ENCODE measurements around the gene RPS6KA6.
A peak's percentile ranks its signal among the peaks of the same experiment; 100 is the strongest.
"Not testable (repeated sequence)": the region's sequence is repeated elsewhere in the genome, so short reads cannot be mapped to it uniquely, and the experiment has no call there.

Gene RPS6KA6

DNA sequence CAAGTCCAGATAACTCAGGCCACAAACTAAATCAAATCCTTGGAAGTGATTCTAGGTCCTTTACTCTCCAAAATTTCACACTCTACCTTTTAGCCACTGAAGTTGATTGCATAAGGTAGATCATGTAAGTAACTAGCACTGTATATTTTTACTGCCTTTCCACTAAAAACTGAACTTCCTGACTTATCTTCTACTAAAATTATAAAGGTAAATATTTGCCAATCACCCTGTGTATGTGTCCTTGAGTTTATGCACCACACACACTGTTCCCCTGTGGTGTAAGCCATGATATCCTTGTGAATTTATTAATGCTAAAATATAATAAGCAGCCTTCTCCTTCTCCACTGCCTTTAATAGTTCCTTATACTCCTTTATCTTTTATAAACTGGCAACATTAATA is 25.6 kb downstream of the RPS6KA6 start:
- no peak for DNase-seq (ENCODE audit: low read depth in 2 of 2)

GRCh38 chrX:84161641-84162040 is 26.4 kb downstream of the RPS6KA6 start:
- no peak for DNase-seq (ENCODE audit: low read depth in 2 of 2)

DNA sequence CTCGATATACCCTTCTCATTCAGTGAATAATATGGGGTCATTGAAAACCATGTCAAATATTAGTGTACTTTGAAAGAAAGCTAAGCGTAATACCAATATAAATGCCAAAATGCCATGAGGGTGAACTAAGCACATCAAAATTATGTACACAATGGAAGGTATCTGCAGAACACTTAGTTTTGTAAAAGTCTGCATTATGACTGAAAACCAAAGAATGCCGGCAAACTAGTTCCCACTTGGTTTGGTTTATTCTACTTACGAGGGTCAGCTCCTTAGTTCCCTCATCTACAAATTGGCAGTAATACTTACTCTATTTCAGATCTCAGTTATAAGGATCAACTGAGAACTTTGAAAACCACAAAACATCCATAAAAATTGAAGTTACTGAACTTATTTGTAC is 27.3 kb downstream of the RPS6KA6 start:
- DNase-seq (ENCODE audit: low read depth in 2 of 2), result no peak

GRCh38 chrX:84156821-84157220 is 31.2 kb downstream of the RPS6KA6 start:
- peak in 1 of 2 experiments; percentile 2 for DNase-seq (ENCODE audit: low read depth in 2 of 2)

DNA sequence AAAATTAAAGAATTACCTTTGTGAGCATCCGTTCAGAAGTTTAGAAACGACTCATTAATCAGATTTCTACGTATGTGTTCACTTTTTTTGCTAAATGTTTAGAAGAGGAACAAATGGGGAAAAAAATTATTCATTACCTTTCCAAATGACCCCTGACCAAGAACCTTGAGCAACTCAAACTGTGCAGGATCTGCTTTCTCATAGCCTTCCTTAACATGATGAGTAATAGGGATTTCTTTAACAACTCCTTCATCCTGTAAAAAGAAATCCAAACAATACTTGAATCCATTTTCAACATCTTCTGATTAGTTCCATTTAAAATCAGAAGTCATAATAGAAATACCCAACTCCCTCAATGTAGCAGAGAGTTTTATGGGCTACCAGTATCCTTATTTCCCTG is 32.1 kb downstream of the RPS6KA6 start:
- no peak for DNase-seq (ENCODE audit: low read depth in 2 of 2)

DNA sequence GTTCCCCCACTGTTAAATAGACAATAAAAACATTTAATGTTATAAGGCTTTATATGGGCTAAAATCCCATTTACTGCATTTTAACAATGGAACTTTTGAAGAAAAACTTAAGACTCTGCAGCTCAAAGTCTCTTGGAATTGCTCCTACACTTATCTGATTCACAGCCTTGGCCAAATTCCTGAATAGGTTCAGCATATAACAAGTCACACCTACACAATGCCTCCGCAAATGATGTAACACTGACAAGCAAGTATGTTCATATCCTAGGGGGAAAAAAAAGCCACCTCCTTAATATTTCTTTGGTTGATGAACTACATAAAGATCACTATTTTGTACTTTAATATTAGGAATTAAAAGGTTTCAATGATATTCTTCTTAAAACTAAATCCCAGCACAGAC is 34.5 kb downstream of the RPS6KA6 start:
- DNase-seq (ENCODE audit: low read depth in 2 of 2), result no peak

DNA sequence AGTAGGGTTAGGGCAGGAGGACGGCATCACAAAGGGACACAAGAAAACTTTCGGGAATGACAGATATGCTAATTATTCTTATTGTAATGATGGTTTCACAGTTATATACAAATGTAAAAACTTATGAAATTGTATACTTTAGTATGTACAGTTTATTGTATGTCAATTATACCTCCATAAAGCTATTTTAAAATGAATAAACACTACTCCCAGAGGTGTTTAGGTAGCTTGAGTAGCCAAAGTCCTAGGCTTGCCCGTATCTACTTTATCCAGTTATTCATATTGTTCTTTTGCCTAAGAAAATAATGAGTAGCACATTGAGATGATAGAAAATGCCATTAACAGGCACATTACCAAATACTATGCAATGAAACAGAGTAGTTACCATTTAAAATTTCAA is 43.0 kb downstream of the RPS6KA6 start:
- DNase-seq (ENCODE audit: low read depth in 2 of 2), result no peak

DNA sequence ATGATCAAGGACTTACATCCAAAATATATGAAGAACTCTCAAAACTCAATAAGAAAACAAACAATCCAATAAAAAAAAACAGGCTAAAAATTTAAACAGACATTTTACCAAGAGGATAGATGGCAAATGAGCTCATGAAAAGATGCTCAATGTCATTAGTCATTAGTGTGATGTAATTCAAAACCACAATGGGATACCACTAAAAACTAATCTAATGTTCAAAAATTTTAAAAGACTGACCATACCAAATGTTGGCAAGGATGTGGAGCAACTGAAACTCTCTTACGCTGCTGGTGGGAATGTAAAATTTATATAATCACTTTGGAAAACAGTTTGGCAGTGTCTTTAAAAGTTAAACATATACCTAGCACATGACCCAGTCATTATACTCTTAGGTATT is 43.7 kb downstream of the RPS6KA6 start:
- DNase-seq (ENCODE audit: low read depth in 2 of 2), result no peak

GRCh38 chrX:84133023-84133422 is 55.0 kb downstream of the RPS6KA6 start:
- DNase-seq (ENCODE audit: low read depth in 2 of 2), result no peak

- no peak for DNase-seq (ENCODE audit: low read depth in 2 of 2)
These were observed 64.4 kb downstream of the RPS6KA6 start for GRCh38 chrX:84123585-84123984.

DNA sequence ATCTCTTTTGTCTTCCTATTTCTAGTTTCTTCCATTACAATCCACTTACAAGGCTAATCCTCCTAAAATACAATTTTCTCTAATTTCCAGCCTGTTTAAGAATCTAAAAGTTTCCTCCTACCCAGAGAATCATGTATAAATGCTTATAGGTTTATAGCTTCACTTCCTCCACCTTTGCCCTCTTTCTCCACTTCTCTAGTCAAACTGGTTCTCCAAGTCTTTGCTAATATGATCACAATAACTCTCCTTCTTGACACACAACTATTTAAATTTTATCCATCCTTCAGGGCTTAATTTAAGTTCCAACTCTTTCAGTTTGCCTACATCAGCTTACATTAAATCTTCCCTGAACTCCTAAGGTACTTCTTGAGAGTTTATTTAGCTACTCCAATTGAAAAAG is 69.2 kb downstream of the RPS6KA6 start:
- DNase-seq (ENCODE audit: low read depth in 2 of 2), result no peak

DNA sequence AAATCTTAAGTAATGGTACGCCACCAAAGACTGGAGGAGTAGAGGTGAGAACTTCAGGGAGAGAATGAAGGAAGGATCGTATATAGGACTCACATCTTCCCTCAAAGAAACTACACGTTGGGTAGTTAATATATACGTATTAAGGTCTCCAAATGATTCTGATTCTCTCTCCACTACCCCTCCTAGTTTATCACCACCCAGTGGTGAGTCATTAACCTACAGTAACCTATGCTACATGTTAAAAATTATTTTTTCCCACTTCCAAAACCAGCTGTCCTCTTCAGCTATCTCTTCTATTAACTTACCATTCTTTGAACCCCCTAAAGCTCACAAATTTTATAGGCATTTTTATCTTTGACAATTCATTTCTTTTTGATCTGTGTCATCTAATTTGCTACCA is 69.7 kb downstream of the RPS6KA6 start:
- DNase-seq (ENCODE audit: low read depth in 2 of 2), result no peak

DNA sequence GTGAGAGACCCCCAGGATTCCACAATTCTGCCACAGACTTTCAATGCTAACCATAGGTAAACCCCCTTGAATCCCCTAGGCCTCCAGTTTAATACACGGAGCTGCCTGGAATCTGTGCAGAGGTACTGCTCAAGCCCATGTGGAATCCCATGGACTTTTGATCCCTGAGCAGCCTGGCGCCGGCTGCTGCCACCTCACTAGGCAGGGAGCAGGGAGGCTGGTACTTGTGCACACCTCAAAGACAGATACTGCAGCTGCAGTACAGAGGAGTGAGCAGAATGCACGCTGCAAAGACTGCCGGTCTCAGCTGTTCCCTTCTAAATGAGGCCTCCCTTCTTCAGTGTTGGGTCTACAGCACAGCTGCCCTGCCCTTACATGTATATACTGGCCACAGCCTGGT is 79.4 kb downstream of the RPS6KA6 start:
- no peak for DNase-seq (ENCODE audit: low read depth in 2 of 2)

DNA sequence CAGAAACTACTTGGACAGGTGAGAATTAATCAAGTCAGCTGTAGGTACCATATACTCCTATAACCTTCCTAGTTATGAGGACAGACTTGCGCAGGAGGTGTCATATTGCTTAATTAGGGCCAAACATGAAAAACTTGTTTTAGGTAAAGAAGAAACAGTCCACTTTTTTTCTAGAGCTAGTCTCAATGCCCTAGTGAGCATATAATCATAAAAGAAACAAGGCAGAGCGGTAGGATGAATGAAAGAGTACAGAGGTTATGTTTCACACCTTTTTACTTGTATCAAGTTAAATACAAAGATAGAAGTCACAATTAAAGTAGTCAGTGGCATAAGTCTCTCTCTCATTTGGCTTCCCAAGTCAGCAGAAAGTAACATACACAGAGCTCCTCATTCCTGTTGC is 88.9 kb downstream of the RPS6KA6 start:
- DNase-seq (ENCODE audit: low read depth in 2 of 2), result no peak

- not testable (repeated sequence) for DNase-seq (ENCODE audit: low read depth in 2 of 2)
These were observed 108.4 kb downstream of the RPS6KA6 start for GRCh38 chrX:84079479-84080197.

- DNase-seq (ENCODE audit: low read depth in 2 of 2), result no peak
These were observed 109.0 kb downstream of the RPS6KA6 start for GRCh38 chrX:84078991-84079390.

- DNase-seq (ENCODE audit: low read depth in 2 of 2), result no peak
These were observed 123.2 kb downstream of the RPS6KA6 start for GRCh38 chrX:84064814-84065213.

GRCh38 chrX:84064164-84064563 is 123.8 kb downstream of the RPS6KA6 start:
- DNase-seq (ENCODE audit: low read depth in 2 of 2), result no peak

DNA sequence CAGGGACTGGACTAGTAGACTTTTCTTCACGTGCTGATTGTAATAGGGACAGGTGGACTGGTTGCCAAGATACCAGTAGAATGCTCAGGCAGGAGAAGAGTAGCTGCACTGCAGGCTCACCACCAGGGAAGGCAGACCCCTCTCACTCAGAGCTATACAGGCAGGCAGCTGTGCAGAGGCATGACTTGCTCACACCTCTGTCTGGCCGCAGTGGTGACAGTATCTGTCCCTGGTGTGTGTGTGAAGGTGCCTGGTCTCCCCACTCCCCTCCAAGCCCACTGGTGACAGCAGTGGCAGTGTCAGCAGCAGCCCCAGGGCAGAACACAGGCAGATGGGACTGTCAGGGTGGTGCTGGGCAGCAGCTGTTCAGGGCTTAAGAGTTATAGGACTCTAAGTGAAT is 140.7 kb downstream of the RPS6KA6 start:
- no peak for DNase-seq (ENCODE audit: low read depth in 2 of 2)

DNA sequence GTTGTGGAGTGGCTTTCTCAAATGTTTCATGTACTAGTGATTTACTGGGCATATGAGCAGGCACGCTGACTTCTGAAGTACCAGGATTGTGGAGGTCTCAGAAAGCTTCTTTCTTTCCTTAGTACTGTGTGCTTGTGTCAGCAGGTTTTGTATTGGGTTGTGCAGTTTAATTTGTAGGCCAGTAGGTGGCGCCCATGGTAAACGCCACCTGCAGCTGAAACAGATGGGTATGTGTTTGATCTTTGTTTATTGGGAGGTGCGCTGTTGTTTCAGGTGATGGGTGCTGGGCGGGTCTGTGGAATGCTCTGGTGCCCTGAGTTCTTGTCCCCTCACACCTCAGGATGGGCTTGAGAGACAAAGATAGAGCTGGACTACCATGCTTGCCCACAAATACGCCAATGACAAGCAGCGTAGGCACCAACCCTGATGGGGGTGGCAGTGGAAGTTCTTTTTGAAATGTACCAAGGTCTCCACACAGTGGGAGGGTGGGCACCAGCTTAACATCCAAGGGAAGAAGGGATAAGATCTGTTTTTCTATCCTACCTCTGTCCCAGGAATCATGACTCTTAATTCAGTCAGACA is 141.5 kb downstream of the RPS6KA6 start:
- DNase-seq (ENCODE audit: low read depth in 2 of 2), result no peak

DNA sequence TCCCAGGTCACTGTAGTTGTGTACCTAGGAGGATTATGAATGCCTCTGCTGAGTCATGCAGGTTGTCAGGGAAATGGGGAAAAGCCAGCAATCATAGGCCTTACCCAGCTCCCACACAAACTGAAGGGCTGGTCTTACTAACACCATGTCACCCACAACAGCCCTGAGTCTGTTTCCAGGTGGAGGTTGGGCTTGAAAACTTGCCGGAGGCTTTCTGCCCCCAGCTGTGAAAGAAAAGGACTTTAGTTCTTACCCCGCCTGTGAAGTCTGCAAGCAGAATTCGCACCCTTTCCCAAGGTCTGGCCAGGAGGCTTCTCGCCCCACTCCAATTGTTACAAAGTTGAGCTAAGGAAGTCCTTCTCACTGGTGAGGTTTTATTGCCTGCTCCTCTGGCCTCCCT is 143.9 kb downstream of the RPS6KA6 start:
- DNase-seq (ENCODE audit: low read depth in 2 of 2), result no peak
